ENCODE data around the gene VEGFA. TPM values are rescaled to one million over a fixed set of nuclear protein-coding genes. Genes with fewer than 3 reads are reported as not detected.

The VEGFA gene
- polyA plus RNA-seq, 1 experiment = 189 TPM

DNA sequence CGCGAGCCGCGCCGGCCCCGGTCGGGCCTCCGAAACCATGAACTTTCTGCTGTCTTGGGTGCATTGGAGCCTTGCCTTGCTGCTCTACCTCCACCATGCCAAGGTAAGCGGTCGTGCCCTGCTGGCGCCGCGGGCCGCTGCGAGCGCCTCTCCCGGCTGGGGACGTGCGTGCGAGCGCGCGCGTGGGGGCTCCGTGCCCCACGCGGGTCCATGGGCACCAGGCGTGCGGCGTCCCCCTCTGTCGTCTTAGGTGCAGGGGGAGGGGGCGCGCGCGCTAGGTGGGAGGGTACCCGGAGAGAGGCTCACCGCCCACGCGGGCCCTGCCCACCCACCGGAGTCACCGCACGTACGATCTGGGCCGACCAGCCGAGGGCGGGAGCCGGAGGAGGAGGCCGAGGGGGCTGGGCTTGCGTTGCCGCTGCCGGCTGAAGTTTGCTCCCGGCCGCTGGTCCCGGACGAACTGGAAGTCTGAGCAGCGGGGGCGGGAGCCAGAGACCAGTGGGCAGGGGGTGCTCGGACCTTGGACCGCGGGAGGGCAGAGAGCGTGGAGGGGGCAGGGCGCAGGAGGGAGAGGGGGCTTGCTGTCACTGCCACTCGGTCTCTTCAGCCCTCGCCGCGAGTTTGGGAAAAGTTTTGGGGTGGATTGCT is 1.3 kb downstream of the VEGFA start:
- ChIA-PET POLR2A (interaction anchor here (0.6 to 3.3 kb wide), 7 partner anchors 18 to 307 kb away, joined by 3 to 40 read pairs (median 7); no protein-coding TSS in a partner anchor), CTCF (interaction anchor here (2.8 to 4.2 kb wide), 2 partner anchors 11 to 104 kb away, joined by 22 to 33 read pairs; no protein-coding TSS in a partner anchor)
- H3K27ac ChIP-seq (ENCODE audit: low read depth, low read length) = peak overlapping the region; percentile 82
- peak overlapping the region; percentile 96 for H3K4me3 ChIP-seq (ENCODE audit: low read depth, low read length)
- DNase-seq (ENCODE audit: low read depth, low spot score) = no peak
- no peaks in the 10 kb centered on the region for H3K27me3 ChIP-seq (ENCODE audit: control insufficient read depth, insufficient read depth, low read length)
- TF ChIP-seq, protein P1, sequence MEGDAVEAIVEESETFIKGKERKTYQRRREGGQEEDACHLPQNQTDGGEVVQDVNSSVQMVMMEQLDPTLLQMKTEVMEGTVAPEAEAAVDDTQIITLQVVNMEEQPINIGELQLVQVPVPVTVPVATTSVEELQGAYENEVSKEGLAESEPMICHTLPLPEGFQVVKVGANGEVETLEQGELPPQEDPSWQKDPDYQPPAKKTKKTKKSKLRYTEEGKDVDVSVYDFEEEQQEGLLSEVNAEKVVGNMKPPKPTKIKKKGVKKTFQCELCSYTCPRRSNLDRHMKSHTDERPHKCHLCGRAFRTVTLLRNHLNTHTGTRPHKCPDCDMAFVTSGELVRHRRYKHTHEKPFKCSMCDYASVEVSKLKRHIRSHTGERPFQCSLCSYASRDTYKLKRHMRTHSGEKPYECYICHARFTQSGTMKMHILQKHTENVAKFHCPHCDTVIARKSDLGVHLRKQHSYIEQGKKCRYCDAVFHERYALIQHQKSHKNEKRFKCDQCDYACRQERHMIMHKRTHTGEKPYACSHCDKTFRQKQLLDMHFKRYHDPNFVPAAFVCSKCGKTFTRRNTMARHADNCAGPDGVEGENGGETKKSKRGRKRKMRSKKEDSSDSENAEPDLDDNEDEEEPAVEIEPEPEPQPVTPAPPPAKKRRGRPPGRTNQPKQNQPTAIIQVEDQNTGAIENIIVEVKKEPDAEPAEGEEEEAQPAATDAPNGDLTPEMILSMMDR (IDR thresholded peaks at IDR 0.05; ENCODE audit: low read depth, low read length) = no peak
- no peaks in the 10 kb centered on the region; the same call in 1 of the 2 replicates for H3K9me3 ChIP-seq (ENCODE audit: control insufficient read depth, insufficient read depth, low read length)

DNA sequence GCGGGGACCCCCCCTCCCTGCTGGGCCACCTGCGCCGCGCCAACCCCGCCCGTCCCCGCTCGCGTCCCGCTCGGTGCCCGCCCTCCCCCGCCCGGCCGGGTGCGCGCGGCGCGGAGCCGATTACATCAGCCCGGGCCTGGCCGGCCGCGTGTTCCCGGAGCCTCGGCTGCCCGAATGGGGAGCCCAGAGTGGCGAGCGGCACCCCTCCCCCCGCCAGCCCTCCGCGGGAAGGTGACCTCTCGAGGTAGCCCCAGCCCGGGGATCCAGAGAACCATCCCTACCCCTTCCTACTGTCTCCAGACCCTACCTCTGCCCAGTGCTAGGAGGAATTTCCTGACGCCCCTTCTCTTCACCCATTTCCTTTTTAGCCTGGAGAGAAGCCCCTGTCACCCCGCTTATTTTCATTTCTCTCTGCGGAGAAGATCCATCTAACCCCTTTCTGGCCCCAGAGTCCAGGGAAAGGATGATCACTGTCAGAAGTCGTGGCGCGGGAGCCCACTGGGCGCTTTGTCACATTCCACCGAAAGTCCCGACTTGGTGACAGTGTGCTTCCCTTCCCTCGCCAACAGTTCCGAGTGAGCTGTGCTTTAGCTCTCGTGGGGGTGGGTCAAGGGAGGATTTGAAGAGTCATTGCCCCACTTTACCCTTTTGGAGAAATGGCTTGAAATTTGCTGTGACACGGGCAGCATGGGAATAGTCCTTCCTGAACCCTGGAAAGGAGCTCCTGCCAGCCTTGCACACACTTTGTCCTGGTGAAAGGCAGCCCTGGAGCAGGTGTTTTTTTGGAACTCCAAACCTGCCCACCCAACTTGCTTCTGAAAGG is 2.1 kb downstream of the VEGFA start:
- Histone ChIP-seq H3K27me3 (ENCODE audit: control insufficient read depth, insufficient read depth, low read length) (no peaks in the 10 kb centered on the region), H3K27ac (ENCODE audit: low read depth, low read length) (peak overlapping the region; percentile 82), H3K9me3 (ENCODE audit: control insufficient read depth, insufficient read depth, low read length) (no peaks in the 10 kb centered on the region; the same call in 1 of the 2 replicates), H3K4me3 (ENCODE audit: low read depth, low read length) (peak overlapping the region; percentile 96)
- DNase-seq (ENCODE audit: low read depth, low spot score) = no peak
- TF ChIP-seq, protein P1 (IDR thresholded peaks at IDR 0.05; ENCODE audit: low read depth, low read length) = no peak
- ChIA-PET CTCF (interaction anchor here (0.7 to 3.8 kb wide), 14 partner anchors 9 to 307 kb away, joined by 3 to 37 read pairs (median 4); no protein-coding TSS in a partner anchor), POLR2A (interaction anchor here (1.5 kb wide), 1 partner anchor 239 kb away, joined by 4 read pairs; no protein-coding TSS in a partner anchor)

DNA sequence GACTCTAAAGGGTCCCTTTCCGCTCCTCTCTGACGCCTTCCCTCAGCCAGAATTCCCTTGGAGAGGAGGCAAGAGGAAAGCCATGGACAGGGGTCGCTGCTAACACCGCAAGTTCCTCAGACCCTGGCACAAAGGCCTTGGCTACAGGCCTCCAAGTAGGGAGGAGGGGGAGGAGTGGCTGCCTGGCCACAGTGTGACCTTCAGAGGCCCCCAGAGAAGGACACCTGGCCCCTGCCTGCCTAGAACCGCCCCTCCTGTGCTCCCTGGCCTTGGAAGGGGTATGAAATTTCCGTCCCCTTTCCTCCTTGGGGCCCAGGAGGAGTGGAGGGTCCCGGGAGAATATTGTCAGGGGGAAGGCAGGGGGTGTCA is 2.7 kb downstream of the VEGFA start:
- H3K4me3 ChIP-seq (ENCODE audit: low read depth, low read length) = peak overlapping the region; percentile 96
- no peaks in the 10 kb centered on the region for H3K27me3 ChIP-seq (ENCODE audit: control insufficient read depth, insufficient read depth, low read length)
- no peaks in the 10 kb centered on the region; the same call in 1 of the 2 replicates for H3K9me3 ChIP-seq (ENCODE audit: control insufficient read depth, insufficient read depth, low read length)
- H3K27ac ChIP-seq (ENCODE audit: low read depth, low read length) = peak overlapping the region; percentile 21
- TF ChIP-seq, protein P1 (IDR thresholded peaks at IDR 0.05; ENCODE audit: low read depth, low read length) = peak; percentile 21; the same call in 1 of the 2 replicates
- DNase-seq (ENCODE audit: low read depth, low spot score) = no peak
- POLR2A ChIA-PET = interaction anchor here (0.6 to 1.5 kb wide), 2 partner anchors 66 to 238 kb away, joined by 3 to 4 read pairs; no protein-coding TSS in a partner anchor
- CTCF ChIA-PET = interaction anchor here (0.6 to 3.8 kb wide), 25 partner anchors 10 to 452 kb away, joined by 3 to 37 read pairs (median 4); partner anchors contain the start of gene MRPS18A

DNA sequence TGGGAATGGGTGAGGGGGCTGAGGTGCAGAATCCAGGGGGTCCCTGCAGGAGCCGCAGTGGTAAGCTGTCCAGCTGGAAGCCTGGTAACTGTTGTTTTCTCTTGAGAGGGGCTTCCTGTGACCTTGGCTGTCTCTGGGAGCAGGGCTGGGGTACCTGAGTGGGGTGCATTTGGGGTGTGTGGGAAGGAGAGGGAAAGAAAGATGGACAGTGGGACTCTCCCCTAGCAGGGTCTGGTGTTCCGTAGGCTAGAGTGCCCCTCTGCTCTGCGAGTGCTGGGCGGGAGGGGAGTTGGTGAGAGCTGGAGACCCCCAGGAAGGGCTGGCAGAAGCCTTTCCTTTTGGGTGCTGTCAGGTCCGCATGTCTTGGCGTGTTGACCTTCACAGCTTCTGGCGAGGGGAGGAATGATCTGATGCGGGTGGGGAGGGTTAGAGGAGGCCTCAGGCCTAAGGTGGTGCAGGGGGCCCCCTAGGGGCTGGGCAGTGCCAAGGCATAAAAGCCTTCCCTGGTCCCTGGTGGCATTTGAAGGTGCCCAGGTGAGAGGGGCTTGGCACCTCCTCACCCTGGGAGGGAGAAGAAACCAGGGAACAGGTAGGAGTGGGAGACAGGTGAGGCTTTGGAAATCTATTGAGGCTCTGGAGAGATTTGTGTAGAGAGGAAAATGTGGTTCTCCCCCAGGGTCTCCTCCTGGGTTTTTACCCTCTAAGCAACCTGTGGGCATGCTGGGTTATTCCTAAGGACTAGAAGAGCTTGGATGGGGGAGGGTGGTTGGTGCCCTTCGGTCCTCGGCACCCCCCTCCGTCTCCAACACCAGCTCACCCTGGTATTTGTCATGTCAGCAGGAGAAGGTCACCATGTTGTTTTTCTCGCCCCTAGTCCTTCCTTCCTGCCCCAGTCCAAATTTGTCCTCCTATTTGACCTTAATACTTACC is 3.3 kb downstream of the VEGFA start:
- Histone ChIP-seq H3K9me3 (ENCODE audit: control insufficient read depth, insufficient read depth, low read length) (no peaks in the 10 kb centered on the region; the same call in 1 of the 2 replicates), H3K27ac (ENCODE audit: low read depth, low read length) (peak overlapping the region; percentile 21), H3K4me3 (ENCODE audit: low read depth, low read length) (peak overlapping the region; percentile 96), H3K27me3 (ENCODE audit: control insufficient read depth, insufficient read depth, low read length) (no peaks in the 10 kb centered on the region)
- no peak for DNase-seq (ENCODE audit: low read depth, low spot score)
- TF ChIP-seq, protein P1 (IDR thresholded peaks at IDR 0.05; ENCODE audit: low read depth, low read length) = peak; percentile 86
- POLR2A ChIA-PET = interaction anchor here (0.6 to 1.5 kb wide), 2 partner anchors 67 to 238 kb away, joined by 3 to 4 read pairs; no protein-coding TSS in a partner anchor
- CTCF ChIA-PET = interaction anchor here (0.6 to 3.8 kb wide), 47 partner anchors 8 to 452 kb away, joined by 3 to 37 read pairs (median 4); partner anchors contain the start of gene MRPS18A

All from AG04450 (cell line).